ENCODE data around the gene CEP290. TPM values are rescaled to one million over a fixed set of nuclear protein-coding genes. Genes with fewer than 3 reads are reported as not detected.

The CEP290 gene
- total and polyA plus RNA-seq, 2 experiments from 2014 or later: 17.3 to 25.7 TPM

GRCh38 chr12:88144546-88145468 lies 2.9 kb upstream of the CEP290 start:
- no peaks in the 10 kb centered on the region for H3K27me3 ChIP-seq (ENCODE audit: insufficient read depth)
- Mint-ChIP-seq H3K27ac (peak overlapping the region; percentile 96), H3K36me3 (ENCODE audit: low read depth) (0 out of 3 replicates have a peak, but pooled peaks cover 2% of the 10 kb centered on the region), H3K27me3 (ENCODE audit: insufficient read depth, low read depth, poor library complexity) (peaks cover 6% of the 10 kb centered on the region), H3K9me3 (no peaks in the 10 kb centered on the region), H3K4me3 (peak overlapping the region; percentile 99), H3K4me1 (peaks cover 41% of the 10 kb centered on the region)
- H3K4me2 ChIP-seq: peak overlapping the region; percentile 80
- DNase-seq (ENCODE audit: low spot score) (no peak), ATAC-seq (no peak)
- no peak overlapping the region for H2AFZ ChIP-seq
- peak overlapping the region; percentile 76; the same call in 1 of the 2 replicates for H3K4me3 ChIP-seq
- H3F3A ChIP-seq (replicated peaks; ENCODE audit: low read depth): no peaks in the 10 kb centered on the region
- peaks cover 34% of the 10 kb centered on the region for H3K4me1 ChIP-seq (ENCODE audit: insufficient read depth)
- peaks cover 68% of the 10 kb centered on the region for H3K79me2 ChIP-seq (replicated peaks; ENCODE audit: insufficient read depth)
- H4K20me1 ChIP-seq (replicated peaks; ENCODE audit: insufficient read depth): no peaks in the 10 kb centered on the region
- no peaks in the 10 kb centered on the region for H3K9me2 ChIP-seq (ENCODE audit: insufficient read depth)
- H3K27ac ChIP-seq (ENCODE audit: low read depth): peak overlapping the region; percentile 69
- no peaks in the 10 kb centered on the region for H3K36me3 ChIP-seq (ENCODE audit: insufficient read depth)
- TF ChIP-seq POLR2AphosphoS5 (IDR thresholded peaks at IDR 0.05; ENCODE audit: low read depth): no peak

DNA sequence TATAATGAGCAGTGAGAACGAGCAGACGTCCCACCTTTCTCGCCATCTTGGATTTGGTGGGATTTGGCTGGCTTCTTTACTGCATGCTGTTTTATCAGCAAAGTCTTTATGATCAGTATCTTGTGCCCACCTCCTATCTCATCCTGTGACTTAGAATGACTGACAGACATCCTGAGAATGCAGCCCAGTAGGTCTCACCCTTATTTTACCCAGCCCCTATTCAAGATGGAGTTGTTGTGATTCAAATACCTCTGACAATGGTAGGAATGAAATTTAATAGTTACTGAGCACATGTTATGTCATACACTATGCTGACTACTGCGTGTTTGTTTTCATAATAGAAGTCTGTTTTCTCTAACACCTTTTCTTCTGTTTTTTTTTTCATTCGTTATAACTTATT lies 2.1 kb upstream of the CEP290 start:
- no peak overlapping the region for H3K27ac ChIP-seq (ENCODE audit: low read depth)
- ATAC-seq (no peak), DNase-seq (ENCODE audit: low spot score) (peak; percentile 20)
- peaks cover 6% of the 10 kb centered on the region for H3K27me3 Mint-ChIP-seq (ENCODE audit: insufficient read depth, low read depth, poor library complexity)
- no peaks in the 10 kb centered on the region for H3K36me3 ChIP-seq (ENCODE audit: insufficient read depth)
- H3K36me3 Mint-ChIP-seq (ENCODE audit: low read depth): no peaks in the 10 kb centered on the region
- peaks cover 34% of the 10 kb centered on the region for H3K4me1 ChIP-seq (ENCODE audit: insufficient read depth)
- H2AFZ ChIP-seq: no peak overlapping the region
- no peaks in the 10 kb centered on the region for H3K9me3 Mint-ChIP-seq
- H3K27me3 ChIP-seq (ENCODE audit: insufficient read depth): no peaks in the 10 kb centered on the region
- H3K79me2 ChIP-seq (replicated peaks; ENCODE audit: insufficient read depth): peaks cover 62% of the 10 kb centered on the region
- peak overlapping the region; percentile 80 for H3K4me2 ChIP-seq
- H3K4me3 Mint-ChIP-seq: peak overlapping the region; percentile 99
- no peaks in the 10 kb centered on the region for H3K9me2 ChIP-seq (ENCODE audit: insufficient read depth)
- no peaks in the 10 kb centered on the region for H3F3A ChIP-seq (replicated peaks; ENCODE audit: low read depth)
- peaks cover 41% of the 10 kb centered on the region for H3K4me1 Mint-ChIP-seq
- H3K27ac Mint-ChIP-seq: peak overlapping the region; percentile 96
- peak overlapping the region; percentile 76; the same call in 1 of the 2 replicates for H3K4me3 ChIP-seq
- no peaks in the 10 kb centered on the region for H4K20me1 ChIP-seq (replicated peaks; ENCODE audit: insufficient read depth)
- TF ChIP-seq EZH2phosphoT487 (IDR thresholded peaks at IDR 0.05; ENCODE audit: unreplicated experiment) (no peak), POLR2AphosphoS5 (IDR thresholded peaks at IDR 0.05; ENCODE audit: low read depth) (no peak), ZNF114 (CRISPR knock-in tag; IDR thresholded peaks at IDR 0.05) (no peak), STAT1 (IDR thresholded peaks at IDR 0.05; ENCODE audit: unreplicated experiment) (no peak), CTCF (conservative IDR thresholded peaks at IDR 0.05; ENCODE audit: low read depth in 2 of 2) (no peak), EZH2 (IDR thresholded peaks at IDR 0.05; ENCODE audit: low read depth, unreplicated experiment) (no peak)
- TF ChIP-seq, protein P1, sequence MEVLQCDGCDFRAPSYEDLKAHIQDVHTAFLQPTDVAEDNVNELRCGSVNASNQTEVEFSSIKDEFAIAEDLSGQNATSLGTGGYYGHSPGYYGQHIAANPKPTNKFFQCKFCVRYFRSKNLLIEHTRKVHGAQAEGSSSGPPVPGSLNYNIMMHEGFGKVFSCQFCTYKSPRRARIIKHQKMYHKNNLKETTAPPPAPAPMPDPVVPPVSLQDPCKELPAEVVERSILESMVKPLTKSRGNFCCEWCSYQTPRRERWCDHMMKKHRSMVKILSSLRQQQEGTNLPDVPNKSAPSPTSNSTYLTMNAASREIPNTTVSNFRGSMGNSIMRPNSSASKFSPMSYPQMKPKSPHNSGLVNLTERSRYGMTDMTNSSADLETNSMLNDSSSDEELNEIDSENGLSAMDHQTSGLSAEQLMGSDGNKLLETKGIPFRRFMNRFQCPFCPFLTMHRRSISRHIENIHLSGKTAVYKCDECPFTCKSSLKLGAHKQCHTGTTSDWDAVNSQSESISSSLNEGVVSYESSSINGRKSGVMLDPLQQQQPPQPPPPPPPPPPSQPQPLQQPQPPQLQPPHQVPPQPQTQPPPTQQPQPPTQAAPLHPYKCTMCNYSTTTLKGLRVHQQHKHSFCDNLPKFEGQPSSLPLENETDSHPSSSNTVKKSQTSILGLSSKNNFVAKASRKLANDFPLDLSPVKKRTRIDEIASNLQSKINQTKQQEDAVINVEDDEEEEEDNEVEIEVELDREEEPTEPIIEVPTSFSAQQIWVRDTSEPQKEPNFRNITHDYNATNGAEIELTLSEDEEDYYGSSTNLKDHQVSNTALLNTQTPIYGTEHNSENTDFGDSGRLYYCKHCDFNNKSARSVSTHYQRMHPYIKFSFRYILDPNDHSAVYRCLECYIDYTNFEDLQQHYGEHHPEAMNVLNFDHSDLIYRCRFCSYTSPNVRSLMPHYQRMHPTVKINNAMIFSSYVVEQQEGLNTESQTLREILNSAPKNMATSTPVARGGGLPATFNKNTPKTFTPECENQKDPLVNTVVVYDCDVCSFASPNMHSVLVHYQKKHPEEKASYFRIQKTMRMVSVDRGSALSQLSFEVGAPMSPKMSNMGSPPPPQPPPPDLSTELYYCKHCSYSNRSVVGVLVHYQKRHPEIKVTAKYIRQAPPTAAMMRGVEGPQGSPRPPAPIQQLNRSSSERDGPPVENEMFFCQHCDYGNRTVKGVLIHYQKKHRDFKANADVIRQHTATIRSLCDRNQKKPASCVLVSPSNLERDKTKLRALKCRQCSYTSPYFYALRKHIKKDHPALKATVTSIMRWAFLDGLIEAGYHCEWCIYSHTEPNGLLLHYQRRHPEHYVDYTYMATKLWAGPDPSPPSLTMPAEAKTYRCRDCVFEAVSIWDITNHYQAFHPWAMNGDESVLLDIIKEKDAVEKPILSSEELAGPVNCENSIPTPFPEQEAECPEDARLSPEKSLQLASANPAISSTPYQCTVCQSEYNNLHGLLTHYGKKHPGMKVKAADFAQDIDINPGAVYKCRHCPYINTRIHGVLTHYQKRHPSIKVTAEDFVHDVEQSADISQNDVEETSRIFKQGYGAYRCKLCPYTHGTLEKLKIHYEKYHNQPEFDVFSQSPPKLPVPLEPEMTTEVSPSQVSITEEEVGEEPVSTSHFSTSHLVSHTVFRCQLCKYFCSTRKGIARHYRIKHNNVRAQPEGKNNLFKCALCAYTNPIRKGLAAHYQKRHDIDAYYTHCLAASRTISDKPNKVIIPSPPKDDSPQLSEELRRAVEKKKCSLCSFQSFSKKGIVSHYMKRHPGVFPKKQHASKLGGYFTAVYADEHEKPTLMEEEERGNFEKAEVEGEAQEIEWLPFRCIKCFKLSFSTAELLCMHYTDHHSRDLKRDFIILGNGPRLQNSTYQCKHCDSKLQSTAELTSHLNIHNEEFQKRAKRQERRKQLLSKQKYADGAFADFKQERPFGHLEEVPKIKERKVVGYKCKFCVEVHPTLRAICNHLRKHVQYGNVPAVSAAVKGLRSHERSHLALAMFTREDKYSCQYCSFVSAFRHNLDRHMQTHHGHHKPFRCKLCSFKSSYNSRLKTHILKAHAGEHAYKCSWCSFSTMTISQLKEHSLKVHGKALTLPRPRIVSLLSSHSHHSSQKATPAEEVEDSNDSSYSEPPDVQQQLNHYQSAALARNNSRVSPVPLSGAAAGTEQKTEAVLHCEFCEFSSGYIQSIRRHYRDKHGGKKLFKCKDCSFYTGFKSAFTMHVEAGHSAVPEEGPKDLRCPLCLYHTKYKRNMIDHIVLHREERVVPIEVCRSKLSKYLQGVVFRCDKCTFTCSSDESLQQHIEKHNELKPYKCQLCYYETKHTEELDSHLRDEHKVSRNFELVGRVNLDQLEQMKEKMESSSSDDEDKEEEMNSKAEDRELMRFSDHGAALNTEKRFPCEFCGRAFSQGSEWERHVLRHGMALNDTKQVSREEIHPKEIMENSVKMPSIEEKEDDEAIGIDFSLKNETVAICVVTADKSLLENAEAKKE (CRISPR knock-in tag; IDR thresholded peaks at IDR 0.05): no peak
- TF ChIP-seq, protein P2, sequence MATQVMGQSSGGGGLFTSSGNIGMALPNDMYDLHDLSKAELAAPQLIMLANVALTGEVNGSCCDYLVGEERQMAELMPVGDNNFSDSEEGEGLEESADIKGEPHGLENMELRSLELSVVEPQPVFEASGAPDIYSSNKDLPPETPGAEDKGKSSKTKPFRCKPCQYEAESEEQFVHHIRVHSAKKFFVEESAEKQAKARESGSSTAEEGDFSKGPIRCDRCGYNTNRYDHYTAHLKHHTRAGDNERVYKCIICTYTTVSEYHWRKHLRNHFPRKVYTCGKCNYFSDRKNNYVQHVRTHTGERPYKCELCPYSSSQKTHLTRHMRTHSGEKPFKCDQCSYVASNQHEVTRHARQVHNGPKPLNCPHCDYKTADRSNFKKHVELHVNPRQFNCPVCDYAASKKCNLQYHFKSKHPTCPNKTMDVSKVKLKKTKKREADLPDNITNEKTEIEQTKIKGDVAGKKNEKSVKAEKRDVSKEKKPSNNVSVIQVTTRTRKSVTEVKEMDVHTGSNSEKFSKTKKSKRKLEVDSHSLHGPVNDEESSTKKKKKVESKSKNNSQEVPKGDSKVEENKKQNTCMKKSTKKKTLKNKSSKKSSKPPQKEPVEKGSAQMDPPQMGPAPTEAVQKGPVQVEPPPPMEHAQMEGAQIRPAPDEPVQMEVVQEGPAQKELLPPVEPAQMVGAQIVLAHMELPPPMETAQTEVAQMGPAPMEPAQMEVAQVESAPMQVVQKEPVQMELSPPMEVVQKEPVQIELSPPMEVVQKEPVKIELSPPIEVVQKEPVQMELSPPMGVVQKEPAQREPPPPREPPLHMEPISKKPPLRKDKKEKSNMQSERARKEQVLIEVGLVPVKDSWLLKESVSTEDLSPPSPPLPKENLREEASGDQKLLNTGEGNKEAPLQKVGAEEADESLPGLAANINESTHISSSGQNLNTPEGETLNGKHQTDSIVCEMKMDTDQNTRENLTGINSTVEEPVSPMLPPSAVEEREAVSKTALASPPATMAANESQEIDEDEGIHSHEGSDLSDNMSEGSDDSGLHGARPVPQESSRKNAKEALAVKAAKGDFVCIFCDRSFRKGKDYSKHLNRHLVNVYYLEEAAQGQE (IDR thresholded peaks at IDR 0.05; ENCODE audit: unreplicated experiment): no peak

Measured in GM23338 (cell line).